GM18907 (cell line): ENCODE data around the gene IGLON5.

Experiments
- ATAC-seq: cut with Tn5 transposase; IDR thresholded peaks from one replicate; pipeline ENCODE4 v1.9.1; 2021; ENCODE audit warnings: mild to moderate bottlenecking, moderate library complexity; ENCODE audit not compliant: unreplicated experiment

The IGLON5 gene

DNA sequence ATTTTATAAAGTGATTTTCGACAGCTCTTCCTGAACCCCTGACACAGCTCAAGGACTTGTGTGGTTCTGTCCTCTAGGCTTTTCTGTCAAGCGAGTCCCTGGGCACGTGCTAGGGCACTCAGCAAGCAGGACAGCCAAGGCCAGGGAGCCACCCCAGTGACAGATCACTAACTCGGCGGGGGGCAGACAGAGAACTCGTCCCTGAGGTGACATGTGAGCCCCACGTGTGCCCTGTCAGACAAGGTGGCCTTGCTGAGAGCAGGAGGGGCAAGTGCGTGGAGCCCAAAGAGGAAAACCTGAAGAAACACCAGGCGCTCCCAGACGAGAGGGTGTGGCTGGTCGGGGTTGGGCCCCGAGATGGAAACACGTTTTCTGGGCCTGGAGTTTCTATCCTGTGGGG, 49.8 kb downstream of the IGLON5 start:
- ATAC-seq, result no peak

DNA sequence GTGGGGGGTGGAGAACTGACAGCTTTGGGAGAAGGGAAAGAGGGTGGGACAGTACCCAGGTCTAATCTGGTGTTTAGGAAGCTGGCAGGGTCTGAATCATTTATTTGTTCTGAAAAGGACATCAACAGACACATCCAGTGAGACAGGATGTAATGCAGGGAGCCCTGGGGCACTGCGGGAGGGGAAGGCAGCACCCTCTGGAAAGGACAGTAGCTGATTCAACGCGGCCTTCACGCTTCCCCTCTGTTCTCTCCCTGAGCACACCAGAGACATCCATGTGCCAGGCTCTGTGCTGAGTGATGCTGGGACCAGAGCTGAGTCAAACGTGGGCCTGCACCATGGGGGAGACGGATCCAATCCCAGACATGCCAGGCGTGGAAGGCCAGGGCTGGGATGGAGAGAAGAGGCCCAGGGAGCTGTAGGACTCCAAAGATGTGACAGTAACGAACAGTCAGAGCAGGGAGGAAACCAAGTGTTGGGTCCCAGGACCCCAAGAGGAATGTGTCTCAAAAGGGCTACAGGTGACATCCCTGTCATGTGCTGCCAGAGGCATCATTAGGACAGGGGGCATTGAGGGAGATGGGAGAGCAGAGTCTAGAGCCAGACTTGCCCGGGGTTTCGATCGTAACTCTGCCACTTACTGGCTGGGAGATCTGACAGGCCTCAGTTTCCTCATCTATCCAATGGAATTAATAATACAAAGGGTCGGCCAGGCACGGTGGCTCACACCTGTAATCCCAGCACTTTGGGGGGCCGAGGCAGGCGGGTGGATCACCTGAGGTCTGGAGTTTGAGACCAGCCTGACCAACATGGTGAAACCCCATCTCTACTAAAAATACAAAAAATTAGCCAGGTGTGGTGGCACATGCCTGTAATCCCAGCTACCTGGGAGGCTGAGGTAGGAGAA, 53.0 kb downstream of the IGLON5 start:
- ATAC-seq, result no peak

DNA sequence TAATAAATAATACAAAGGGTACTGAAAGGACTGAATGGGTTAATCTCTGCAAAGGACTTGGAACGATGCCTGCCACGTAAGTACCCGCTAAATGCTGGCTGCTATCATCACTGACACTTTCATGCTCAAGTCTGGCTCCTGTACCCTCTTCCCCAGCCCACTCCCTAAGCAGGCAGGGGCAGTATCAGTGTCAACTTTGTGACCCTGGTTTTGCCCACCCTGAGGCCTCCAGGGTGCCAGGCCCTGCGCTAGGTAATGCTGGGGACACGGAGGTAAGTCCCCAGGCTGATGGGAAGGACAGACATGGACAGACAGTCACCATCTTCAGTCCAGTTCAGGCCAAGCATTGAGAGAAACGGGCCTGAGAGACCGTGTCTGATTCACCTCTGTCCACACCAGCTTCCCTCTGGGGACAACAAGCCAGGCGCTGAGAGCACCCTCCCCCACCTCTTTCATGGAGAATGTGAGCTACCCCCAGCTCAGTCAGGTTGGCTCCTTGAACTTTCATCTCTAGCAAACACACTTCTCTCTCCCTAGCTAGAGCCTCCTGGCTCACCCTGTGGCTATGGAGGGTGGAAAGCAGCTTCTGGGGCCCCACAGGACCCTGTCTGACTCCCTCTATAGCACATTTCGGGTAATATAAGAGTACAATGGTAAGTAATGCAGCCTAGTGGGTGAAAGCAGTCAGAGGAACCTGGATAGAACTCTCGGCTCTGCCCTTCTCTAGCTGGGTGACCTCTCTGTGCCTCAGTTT, 53.9 kb downstream of the IGLON5 start:
- no peak for ATAC-seq

DNA sequence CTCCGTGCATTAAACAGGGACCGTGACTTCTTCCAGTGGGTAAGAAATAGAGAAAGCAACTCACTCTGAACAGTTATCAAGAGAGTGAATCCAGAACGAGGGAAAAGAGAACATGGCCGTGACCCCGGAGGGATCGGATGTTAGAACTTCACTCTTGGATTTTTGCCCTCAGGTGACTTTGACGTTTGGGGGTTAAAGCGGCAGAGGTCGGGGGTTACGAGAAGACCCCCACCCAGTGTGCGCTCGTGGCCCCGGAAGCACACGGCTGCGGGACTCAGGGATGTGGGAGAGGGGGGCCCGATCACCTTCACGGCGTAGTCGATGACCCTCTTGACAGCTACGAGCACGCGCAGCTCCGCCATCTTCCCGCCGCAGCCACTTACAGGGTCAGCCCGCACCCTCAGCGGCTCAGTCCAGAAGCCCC, 54.5 kb downstream of the IGLON5 start, which contains the start of gene ETFB:
Gene ETFB (minus strand): TSS at position 424 of the 424 bp plus-strand sequence. CDS start 62 bp downstream, at position 362.
- ATAC-seq, result no peak

GRCh38 chr19:51366389-51367254, 55.2 kb downstream of the IGLON5 start:
- peak; percentile 60 for ATAC-seq

DNA sequence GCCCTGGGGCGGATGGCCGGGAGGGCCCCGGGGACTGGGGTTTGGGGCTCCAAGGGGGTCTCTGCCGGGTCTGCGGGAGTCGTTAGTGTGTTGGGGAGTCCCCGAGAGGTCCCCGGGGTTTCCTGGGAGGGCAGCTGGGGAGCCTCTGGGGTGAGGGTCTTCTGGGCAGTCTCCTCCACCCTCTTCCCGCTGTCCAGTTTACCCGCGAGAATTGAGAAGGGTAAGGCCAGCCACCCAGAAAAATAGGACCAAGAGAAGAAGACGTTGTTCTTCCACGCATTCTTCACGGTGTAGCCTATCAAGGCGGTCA, 55.8 kb downstream of the IGLON5 start:
- ATAC-seq, result no peak

DNA sequence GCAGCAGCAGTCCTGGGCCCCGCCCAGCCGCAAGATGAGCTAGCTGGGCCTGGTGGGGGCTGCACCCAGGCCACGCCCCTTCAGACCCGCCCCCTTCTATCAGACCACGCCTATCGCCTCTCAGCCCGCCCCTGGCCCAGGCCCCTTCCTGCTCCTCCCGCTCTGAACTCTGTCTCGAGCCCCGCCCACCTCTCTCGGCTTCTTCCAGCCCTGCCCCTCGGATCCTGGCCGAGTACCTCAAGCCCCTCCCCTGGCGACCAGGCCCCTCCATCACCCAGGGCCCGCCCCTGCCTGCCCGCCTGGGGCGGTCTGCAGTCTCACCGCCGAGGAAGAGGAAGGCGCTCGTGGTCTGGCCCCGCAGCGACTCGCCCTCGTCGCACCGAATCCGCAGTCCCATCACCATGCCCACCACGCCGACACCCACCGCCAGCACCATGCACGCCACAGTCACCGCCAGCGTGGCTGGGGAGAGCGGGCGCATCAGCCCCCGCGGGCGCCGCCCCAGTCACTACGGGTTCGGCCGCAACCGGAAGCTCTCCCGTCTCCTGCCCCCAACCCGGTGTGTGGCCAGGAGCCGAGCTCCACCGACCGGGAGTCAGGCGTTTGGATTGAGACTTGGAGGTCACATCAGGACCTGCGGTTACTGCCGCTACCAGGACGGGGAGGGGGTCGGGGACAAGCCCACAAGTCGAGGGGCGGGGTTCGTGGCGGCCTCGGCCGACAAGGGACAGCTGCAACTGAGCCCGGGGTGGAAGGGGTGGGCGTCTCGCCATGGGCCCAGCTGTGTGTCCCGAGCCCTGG, 56.3 kb downstream of the IGLON5 start:
- ATAC-seq, result peak; percentile 71

- ATAC-seq, result no peak
These were observed 57.2 kb downstream of the IGLON5 start, which contains the start of gene CLDND2 for GRCh38 chr19:51368366-51369282. CLDND2 (minus strand) TSS chr19:51369003; CDS start chr19:51368577, 426 bp downstream.

DNA sequence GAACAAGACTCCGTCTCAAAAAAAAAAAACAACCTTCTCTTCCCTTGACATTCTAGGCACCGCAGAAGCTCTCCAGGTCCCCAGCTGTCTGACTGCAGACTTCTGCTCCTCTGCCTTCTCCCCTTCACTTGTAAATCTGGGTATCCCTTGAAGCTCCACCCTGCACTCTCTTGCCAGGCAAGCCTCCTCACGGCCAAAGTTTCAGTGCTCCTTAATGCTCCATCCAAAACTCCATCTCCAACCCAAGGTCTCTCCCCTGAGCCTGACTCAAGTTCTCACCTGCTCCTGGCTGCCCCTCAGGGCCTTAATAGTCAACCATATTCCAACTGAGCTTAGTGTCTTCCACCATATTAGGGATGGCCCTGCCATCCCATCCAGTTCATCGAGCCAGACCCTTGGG, 58.8 kb downstream of the IGLON5 start:
- ATAC-seq, result no peak

GRCh38 chr19:51371186-51371690, 59.8 kb downstream of the IGLON5 start:
- no peak for ATAC-seq

- no peak for ATAC-seq
These were observed 60.7 kb downstream of the IGLON5 start for GRCh38 chr19:51372021-51372648.

GRCh38 chr19:51372649-51373504, 61.4 kb downstream of the IGLON5 start, which contains the start of gene NKG7:
NKG7 (minus strand) TSS chr19:51372654; CDS start chr19:51372535, 119 bp downstream.
- peak; percentile 50 for ATAC-seq

GRCh38 chr19:51375504-51376221, 64.2 kb downstream of the IGLON5 start:
- ATAC-seq, result no peak

- ATAC-seq, result no peak
These were observed 66.0 kb downstream of the IGLON5 start for GRCh38 chr19:51377422-51377821.

DNA sequence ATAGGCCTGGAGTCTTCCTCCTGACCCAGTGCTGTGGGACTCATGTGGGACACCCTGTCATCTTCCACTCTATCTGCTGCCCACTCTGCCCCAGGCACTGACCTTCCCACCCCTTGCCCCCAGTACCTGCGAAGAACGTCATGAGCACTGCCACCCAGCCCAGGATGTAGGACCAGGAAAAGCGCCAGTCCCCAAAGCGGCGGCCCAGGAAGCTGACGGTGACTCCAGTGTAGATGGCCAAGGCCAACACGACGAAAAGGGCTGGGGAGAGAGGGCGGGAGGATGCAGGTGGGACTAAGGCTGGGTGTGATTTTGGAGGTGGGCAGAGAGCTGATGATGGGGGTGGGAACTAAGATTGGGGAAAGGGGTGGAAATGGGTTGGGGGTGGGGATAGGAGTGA, 68.9 kb downstream of the IGLON5 start:
- no peak for ATAC-seq
